Immature natural killer cell (primary cell): ENCODE results near the gene CHST12. TPM values are rescaled to one million over a fixed set of nuclear protein-coding genes. Genes with fewer than 3 reads are reported as not detected.

ENCODE experiments used
- DNase-seq, 3 donors: peaks; one replicate each; pipeline ENCODE4 v3.0.0; 2022; ENCODE audit warnings: mixed read lengths in 1 of 3
- H3K27ac Mint-ChIP-seq, 6 donors: one replicate each; pipeline ENCODE4 v1.8.0; 2020; ENCODE audit warnings: mixed read lengths in 6 of 6, mild to moderate bottlenecking in 5 of 6, inconsistent platforms in 4 of 6, moderate library complexity in 3 of 6
- H3K27me3 Mint-ChIP-seq, 3 donors: one replicate each; pipeline ENCODE4 v1.8.0; 2020 to 2021; ENCODE audit warnings: low read depth in 3 of 3, mild to moderate bottlenecking in 3 of 3, mixed read lengths in 3 of 3, moderate library complexity in 3 of 3, inconsistent platforms in 1 of 3
- H3K36me3 Mint-ChIP-seq, 3 donors: one replicate each; pipeline ENCODE4 v1.8.0; 2020; ENCODE audit warnings: mixed read lengths in 3 of 3, inconsistent platforms in 2 of 3, mild to moderate bottlenecking in 2 of 3
- H3K4me1 Mint-ChIP-seq, 2 donors: one replicate each; pipeline ENCODE4 v1.8.0; 2020; ENCODE audit warnings: inconsistent platforms in 2 of 2, mild to moderate bottlenecking in 2 of 2, mixed read lengths in 2 of 2, moderate library complexity in 1 of 2
- H3K4me3 Mint-ChIP-seq, 5 donors: one replicate each; pipeline ENCODE4 v1.8.0; 2020; ENCODE audit warnings: mild to moderate bottlenecking in 5 of 5, mixed read lengths in 5 of 5, inconsistent platforms in 3 of 5, moderate library complexity in 3 of 5
- H3K9me3 Mint-ChIP-seq, 6 donors: one replicate each; pipeline ENCODE4 v1.8.0; 2020; ENCODE audit warnings: mild to moderate bottlenecking in 6 of 6, mixed read lengths in 6 of 6, inconsistent platforms in 4 of 6, moderate library complexity in 3 of 6
- polyA plus RNA-seq, 3 donors: library from polyadenylated mRNA; unstranded; fragments of 300-500 nt; fragmentation: Illumina TruSeq; gene quantifications; one replicate each; pipeline ENCODE4 v1.2.3, GENCODE V29; 2021

The CHST12 gene
- polyA plus RNA-seq, 3 donors from 2014 or later, result 88.9 to 172 (median 93.4) TPM

DNA sequence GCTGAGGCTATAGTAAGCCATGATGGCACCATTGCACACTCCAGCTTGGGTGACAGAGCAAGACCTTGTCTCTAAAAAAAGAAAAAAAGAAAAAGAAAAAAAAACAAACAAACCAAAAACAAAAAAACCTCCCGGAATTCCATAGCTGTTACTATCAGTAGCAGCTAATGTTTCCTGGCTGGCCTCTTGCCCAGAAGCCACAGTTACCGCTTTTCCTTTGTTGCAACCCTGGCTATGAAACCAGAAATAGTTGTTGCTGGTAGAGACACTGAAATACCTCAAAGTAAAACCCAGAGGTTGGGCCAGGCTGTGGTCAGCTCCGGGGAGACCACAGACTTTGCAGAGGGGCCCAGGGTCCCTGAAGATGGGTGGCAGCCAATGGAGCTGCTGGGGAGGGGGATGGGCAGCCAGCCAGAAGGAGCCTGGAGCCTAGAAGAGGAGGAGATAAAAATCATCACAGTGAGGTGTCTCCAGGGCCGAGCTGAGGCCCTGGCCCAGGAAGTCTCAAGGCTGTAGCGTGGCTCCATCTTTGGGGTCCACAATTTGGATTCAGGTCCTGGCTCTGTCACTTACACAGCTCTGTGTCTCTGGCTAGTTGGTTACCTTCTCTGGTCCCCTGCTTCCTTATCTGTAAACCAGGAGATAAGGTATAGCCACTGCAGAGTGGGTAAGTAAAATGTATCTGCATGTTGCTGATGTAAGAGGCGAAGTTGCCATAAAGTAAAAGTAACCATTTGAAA lies 3.4 kb upstream of the CHST12 start:
- H3K27me3 Mint-ChIP-seq, result peaks cover 10 to 16% (median 14%) of the 10 kb centered on the region in 3 donors
- peaks cover 39 to 41% of the 10 kb centered on the region in 2 donors for H3K4me1 Mint-ChIP-seq
- DNase-seq, result peak; percentile 61 to 67 (median 67)
- H3K4me3 Mint-ChIP-seq, result peak overlapping the region; percentile 65 to 78 (median 73)
- H3K9me3 Mint-ChIP-seq, result no peaks in the 10 kb centered on the region
- peak overlapping the region; percentile 77 to 93 (median 90) for H3K27ac Mint-ChIP-seq
- H3K36me3 Mint-ChIP-seq, result peaks cover 0 to 3% (median 0%) of the 10 kb centered on the region in 3 donors

DNA sequence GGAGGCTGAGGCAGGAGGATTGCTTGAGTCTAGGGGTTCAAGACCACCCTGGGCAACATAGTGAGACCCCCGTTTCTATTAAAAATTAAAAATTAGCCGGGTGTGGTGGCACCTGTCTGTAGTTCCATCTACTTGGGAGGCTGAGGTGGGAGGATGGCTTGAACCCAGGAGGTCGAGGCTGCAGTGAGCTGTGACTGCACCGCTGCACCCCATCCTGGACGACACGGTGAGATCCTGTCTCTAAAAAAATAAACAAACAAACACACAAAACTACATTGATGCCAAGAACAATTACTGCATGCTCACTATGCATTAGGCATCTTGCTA lies 761 bp upstream of the CHST12 start:
- Mint-ChIP-seq H3K9me3 (no peaks in the 10 kb centered on the region), H3K27me3 (peaks cover 18 to 29% (median 18%) of the 10 kb centered on the region in 3 donors), H3K36me3 (peaks cover 5 to 8% (median 6%) of the 10 kb centered on the region in 3 donors), H3K4me1 (peaks cover 57 to 65% of the 10 kb centered on the region in 2 donors), H3K27ac (peak overlapping the region; percentile 82 to 88 (median 88)), H3K4me3 (peak overlapping the region; percentile 82 to 91 (median 83))
- DNase-seq, result no peak

DNA sequence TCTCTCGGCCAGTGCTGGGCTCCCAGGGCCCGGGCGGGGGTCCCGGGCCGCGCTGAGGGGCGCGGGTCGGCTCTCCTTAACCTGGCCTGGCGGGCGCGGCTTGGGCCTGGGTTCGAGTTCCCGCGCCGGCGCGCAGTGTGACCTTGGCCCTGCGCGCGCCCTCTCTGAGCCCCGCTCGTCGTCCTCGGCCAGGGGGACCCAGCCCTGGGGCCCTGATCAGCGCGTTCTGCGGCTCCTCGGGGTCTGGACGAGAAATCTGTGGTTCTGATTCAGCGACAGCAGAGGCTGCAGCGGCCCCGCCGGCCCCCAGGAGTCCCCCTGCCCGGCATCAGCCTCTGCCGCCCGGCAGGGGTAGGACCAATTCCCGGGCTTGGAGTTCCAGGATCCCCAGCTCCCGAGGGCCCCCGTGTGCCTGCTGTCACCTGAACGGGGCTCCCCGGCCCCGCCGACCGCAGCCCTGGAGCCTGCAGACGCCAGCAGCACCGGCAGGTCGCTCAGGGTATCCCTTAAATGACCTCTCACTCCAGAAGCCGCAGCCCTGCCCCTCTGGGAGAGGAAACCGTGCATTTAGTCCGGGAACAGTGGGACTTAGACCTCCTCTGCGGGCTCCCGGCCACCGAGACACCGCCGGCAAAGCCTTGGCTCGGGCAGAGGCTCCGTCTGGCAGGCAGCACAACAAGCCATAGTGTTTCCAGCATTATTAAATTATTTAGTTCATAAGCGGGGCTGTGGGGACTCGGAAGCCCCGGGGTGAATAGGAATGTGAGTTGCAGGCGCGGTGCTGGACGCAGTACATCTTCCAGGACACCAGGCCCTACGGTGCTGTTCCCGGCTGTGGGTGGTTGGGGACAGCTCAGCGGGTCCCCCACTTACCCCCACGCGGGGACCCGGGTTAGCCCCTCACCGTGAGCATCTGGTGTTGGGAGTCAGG lies 572 bp downstream of the CHST12 start:
- Mint-ChIP-seq H3K27me3 (peaks cover 17 to 29% (median 18%) of the 10 kb centered on the region in 3 donors), H3K36me3 (peaks cover 8 to 13% (median 11%) of the 10 kb centered on the region in 3 donors), H3K4me1 (peaks cover 62 to 70% of the 10 kb centered on the region in 2 donors), H3K4me3 (peak overlapping the region; percentile 93 to 99 (median 96)), H3K27ac (peak overlapping the region; percentile 97 to 100 (median 98)), H3K9me3 (no peaks in the 10 kb centered on the region)
- no peak for DNase-seq

DNA sequence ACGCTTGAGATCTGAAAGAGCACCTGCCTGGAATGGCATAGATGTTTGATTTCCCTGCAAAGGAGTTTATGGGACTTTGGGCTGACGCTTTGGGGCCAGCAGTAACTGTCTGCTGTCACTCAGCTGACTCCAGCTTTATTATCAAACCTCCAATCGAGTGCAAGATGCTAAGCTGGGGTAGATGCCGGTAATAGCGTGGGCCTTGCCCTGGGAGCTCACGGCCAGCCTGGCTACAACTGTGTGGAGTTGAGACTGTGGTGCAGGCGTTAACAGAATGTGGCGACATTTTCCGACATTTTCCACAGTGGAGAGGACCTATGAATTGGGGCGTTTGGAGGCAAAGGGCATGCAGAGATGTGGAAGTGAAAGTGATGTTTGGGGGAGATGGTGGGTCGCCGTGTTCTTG lies 1.3 kb downstream of the CHST12 start:
- Mint-ChIP-seq H3K27ac (peak overlapping the region; percentile 97 to 100 (median 98)), H3K4me3 (peak overlapping the region; percentile 93 to 99 (median 96)), H3K36me3 (peaks cover 8 to 15% (median 13%) of the 10 kb centered on the region in 3 donors), H3K9me3 (no peaks in the 10 kb centered on the region), H3K4me1 (peaks cover 64 to 72% of the 10 kb centered on the region in 2 donors), H3K27me3 (peaks cover 17 to 30% (median 18%) of the 10 kb centered on the region in 3 donors)
- peak; percentile 32 to 43 (median 33) for DNase-seq

DNA sequence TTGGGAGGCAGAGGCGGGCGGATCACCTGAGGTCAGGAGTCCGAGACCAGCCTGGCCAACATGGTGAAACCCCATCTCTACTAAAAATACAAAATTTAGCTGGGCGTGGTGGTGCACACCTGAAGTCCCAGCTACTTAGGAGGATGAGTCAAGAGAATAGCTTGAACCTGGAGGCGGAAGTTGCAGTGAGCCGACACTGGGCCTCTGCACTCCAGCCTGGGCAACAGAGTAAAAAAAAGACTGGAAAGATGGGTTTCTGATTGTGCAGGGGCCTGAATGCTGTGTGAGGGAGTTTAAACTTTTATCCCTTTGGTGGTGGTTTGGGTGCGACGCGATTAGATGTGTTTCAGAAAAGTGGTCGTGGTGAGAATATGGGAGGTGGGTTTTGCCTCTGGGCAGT lies 1.8 kb downstream of the CHST12 start:
- peaks cover 8 to 19% (median 13%) of the 10 kb centered on the region in 3 donors for H3K36me3 Mint-ChIP-seq
- no peaks in the 10 kb centered on the region for H3K9me3 Mint-ChIP-seq
- H3K4me1 Mint-ChIP-seq, result peaks cover 64 to 72% of the 10 kb centered on the region in 2 donors
- peaks cover 14 to 26% (median 15%) of the 10 kb centered on the region in 3 donors for H3K27me3 Mint-ChIP-seq
- no peak for DNase-seq
- peak overlapping the region; percentile 93 to 99 (median 96) for H3K4me3 Mint-ChIP-seq
- peak overlapping the region; percentile 97 to 100 (median 98) for H3K27ac Mint-ChIP-seq

DNA sequence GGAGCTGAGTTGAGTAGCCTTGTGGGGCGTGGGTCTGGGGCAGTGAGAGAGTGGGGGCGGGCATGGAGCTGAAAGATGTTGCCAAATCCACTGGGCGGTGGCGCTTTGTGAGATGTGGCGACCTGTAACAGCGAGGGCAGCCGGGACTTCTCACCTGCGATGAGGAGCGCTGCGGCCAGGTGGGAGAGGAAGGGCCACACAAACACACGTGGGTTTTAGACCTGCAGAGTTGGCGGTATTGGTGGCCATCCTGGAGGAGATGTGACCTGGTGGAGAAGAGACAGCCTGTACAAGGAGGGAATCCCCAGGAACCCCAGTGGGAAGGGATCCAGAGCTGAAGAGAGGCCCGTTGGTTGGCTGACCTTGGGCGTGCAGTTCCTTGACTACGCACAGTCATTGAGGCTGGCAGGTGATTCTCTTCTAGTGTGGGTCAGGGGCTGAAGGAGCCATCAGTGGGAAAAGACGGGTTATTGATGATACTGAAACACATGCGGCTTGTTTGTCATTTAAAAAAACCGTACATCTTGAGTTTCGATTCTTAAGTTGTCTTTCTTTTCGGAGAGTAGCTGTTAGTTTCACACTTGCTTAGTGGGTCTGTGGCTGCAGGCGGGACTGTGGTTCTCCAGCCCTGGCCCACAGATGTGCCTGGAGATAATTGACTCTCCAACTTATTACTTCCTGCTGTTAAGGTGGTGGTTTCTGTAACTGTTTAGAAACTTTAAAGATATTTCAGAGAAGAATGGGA lies 2.4 kb downstream of the CHST12 start:
- Mint-ChIP-seq H3K36me3 (peaks cover 8 to 19% (median 13%) of the 10 kb centered on the region in 3 donors), H3K27ac (peak overlapping the region; percentile 97 to 100 (median 98)), H3K4me1 (peaks cover 67 to 74% of the 10 kb centered on the region in 2 donors), H3K27me3 (peaks cover 12 to 26% (median 15%) of the 10 kb centered on the region in 3 donors), H3K4me3 (peak overlapping the region; percentile 93 to 99 (median 96)), H3K9me3 (no peaks in the 10 kb centered on the region)
- DNase-seq, result peak; percentile 92 to 93 (median 92)

DNA sequence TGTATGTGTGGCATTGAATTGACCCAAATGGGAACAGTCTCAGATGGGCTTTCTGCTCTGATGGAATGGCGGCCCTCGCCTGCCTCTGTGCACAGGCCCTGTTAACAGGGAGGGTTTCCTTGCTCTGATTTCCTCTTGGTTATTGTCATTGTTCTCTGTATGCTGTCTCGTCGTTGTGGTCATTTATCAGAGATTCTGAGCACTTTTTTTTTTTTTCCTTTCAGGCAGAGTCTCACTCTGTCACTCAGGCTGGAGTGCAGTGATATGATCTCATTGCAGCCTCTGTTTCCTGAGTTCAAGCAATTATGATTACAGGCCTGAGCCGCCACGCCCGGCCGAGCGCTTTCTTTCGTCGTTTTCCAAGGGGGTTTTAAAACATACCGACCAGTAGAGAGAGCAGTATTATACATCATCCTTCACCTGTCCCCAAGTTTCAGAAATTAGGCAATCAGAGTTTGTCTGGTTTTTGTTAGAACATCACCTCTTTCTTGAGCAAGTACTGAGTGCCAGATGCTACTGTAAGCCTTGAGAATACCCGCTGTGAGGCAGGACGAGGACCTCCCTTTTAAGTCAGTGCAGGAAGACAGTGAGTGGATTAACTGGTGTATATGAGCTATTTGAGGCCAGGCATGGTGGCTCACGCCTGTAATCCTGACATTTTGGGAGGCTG lies 6.5 kb downstream of the CHST12 start:
- Mint-ChIP-seq H3K4me1 (peaks cover 91 to 95% of the 10 kb centered on the region in 2 donors), H3K4me3 (peak overlapping the region; percentile 73 to 87 (median 78)), H3K27me3 (peaks cover 14 to 31% (median 18%) of the 10 kb centered on the region in 3 donors), H3K36me3 (peaks cover 5 to 19% (median 16%) of the 10 kb centered on the region in 3 donors), H3K27ac (peak overlapping the region; percentile 92 to 99 (median 96)), H3K9me3 (no peaks in the 10 kb centered on the region)
- DNase-seq, result peak; percentile 42 to 50 (median 49)

DNA sequence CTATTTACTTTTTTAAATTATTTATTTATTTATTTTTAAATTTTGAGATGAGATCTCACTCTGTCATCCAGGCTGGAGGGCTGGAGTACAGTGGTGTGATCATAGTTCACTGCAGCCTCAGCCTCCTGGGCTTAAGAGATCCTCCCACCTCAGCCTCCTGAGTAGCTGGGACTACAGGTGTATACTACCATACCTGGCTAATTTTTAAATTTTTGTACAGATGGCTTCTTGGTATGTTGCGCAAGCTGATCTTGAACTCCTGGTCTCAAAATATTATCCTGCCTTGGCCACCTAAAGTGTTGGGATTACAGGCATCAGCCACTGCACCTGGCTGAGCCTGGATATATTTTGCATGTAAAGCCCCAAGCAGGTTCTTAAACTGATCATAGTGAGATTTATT lies 7.6 kb downstream of the CHST12 start:
- Mint-ChIP-seq H3K36me3 (peaks cover 7 to 22% (median 19%) of the 10 kb centered on the region in 3 donors), H3K27me3 (peaks cover 11 to 20% (median 13%) of the 10 kb centered on the region in 3 donors), H3K27ac (peak overlapping the region; percentile 92 to 99 (median 96)), H3K4me3 (peak overlapping the region; percentile 73 to 87 (median 78)), H3K4me1 (peaks cover 88 to 95% of the 10 kb centered on the region in 2 donors), H3K9me3 (no peaks in the 10 kb centered on the region)
- DNase-seq, result no peak

DNA sequence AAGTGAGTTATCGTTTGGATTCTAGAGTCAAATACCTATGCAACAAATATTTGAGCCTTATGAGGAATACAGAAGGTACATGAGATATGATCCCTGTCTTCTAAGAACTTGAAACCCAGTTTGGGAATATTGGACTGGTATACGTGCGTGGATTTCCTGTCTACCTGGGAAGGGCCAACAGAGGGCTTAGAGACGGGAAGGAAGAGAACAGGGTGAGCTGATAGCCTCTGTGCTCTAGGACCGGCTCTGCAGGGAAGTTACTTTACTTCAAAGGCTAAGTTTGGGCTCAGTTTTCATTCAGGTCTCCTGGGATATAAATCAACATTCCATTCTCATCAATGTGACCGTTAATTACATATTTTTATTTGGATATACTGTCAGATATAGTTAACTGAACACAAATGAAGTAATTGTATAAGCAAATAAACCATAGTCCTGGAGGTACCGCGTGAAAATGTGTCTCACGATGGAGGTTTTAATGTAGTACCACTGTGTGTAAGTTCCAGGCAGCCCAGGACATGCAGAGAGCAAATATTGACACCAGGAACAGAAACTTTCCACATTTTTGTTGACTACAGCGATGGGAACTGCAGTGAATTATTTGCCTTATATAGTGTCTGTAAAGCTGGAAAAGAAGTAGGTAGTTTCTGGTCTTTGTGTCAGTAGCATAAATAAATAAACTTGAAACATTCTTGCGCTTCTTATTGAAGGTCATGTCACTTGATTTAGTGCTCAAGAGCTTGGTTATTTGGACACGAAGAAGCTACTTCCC lies 8.6 kb downstream of the CHST12 start:
- no peak for DNase-seq
- Mint-ChIP-seq H3K27me3 (peaks cover 8 to 16% (median 9%) of the 10 kb centered on the region in 3 donors), H3K36me3 (peaks cover 8 to 24% (median 21%) of the 10 kb centered on the region in 3 donors), H3K4me1 (peaks cover 90 to 95% of the 10 kb centered on the region in 2 donors), H3K4me3 (peak overlapping the region; percentile 51 to 81 (median 67)), H3K27ac (peak overlapping the region; percentile 87 to 98 (median 96)), H3K9me3 (no peaks in the 10 kb centered on the region)

DNA sequence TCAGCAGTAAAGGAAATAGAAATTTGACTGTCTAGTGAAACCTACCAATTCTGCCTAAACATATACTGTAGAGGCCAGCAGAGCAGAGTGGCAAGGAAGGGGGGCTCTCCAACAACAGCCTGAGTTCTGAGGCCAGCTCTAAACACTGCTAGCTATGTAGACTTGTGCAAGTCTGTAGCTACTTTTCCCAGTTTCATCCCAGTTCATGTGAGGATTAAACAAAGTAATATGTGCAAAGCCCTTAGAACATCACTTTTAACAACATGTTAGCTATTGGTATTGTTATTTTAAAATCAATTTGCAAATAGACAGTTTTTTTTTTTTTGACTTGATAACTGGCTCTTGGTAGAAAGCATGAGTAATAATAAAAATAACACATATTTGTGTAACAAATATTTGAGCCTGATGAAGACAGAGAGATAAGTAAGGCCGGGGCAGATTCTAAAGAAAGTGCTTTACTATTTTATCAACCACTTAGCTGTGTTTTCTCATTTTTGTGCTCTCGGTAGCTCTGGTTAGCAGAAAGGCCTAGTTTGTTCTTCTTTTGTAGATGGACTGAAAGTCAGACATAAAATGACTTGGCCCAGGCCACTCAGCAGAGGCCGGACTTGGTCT lies 9.3 kb downstream of the CHST12 start:
- Mint-ChIP-seq H3K36me3 (peaks cover 7 to 25% (median 20%) of the 10 kb centered on the region in 3 donors), H3K4me1 (peaks cover 93 to 97% of the 10 kb centered on the region in 2 donors), H3K4me3 (peak overlapping the region; percentile 51 to 81 (median 67)), H3K27me3 (peaks cover 8 to 16% (median 9%) of the 10 kb centered on the region in 3 donors), H3K9me3 (no peaks in the 10 kb centered on the region), H3K27ac (peak overlapping the region; percentile 87 to 98 (median 96))
- DNase-seq, result no peak

DNA sequence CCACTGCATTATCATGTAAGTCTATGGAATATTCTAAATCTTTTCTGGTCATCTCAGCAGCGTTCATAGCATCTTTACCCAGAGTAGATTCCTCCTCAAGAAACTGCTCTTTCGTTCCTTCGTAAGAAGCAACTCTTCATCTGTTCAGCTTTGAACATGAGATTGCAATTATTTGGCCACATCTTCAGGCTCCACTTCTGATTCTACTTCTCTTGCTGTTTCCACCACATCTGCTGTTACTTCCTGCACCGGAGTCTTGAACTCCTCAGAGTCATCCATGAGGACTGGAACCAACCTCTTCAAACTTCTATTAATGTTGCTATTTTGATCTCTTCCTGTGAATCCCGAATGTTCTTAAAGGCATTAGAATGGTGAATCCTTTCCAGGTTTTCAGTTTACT lies 12.7 kb downstream of the CHST12 start:
- Mint-ChIP-seq H3K9me3 (no peaks in the 10 kb centered on the region), H3K27me3 (peaks cover 12 to 21% (median 14%) of the 10 kb centered on the region in 3 donors), H3K4me3 (peak overlapping the region; percentile 67 to 79 (median 70)), H3K36me3 (peaks cover 7 to 13% (median 13%) of the 10 kb centered on the region in 3 donors), H3K4me1 (peaks cover 89 to 91% of the 10 kb centered on the region in 2 donors), H3K27ac (peak overlapping the region; percentile 86 to 97 (median 93))
- no peak for DNase-seq
